IPS-11a (cell line): ENCODE measurements around the gene RNF175.

Experiments
- H3K4me3 ChIP-seq: one replicate; pipeline ENCODE4 v1.5.1; 2013; ENCODE audit warnings: low read depth, low read length, control low read depth

The RNF175 gene

DNA sequence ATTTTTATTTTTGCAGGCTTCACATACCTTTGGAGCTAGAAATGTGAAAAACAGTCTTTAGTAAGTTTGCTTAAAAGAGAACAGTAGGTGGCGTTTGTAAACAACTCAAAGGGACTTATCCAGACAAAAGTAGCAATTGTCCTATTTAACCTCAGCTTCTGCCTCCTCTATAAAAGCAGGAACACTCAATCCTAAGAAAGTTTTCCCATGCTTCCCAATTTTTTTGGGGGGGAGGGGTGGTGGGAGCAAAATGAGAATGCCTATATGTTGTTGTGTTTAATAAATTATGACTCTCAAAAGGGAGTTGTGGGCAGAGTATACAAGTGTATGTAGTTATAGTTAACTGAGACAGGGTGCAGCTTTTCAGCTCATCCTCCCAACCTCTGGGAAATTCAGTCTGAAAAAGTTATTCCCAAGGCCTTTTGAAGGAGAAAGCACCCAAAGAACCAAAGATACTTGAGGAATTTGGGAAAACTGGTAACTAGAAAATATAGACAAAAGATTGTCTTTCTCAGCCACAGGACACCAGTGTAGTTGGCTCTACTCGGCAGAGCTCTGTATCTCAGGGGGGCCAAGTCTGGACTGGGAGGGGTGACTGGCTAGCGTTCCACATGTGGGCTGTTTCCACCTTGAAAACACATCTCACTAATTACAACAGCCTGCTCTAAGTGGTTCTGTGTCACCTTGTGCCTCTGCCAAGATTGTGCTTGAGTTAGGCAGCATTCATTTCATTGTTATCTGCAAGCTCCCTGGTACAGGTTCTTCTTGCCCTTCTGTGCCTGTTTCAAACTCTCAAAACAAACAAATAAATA is 26.3 kb upstream of the RNF175 start:
- H3K4me3 ChIP-seq: peak overlapping the region; percentile 95

DNA sequence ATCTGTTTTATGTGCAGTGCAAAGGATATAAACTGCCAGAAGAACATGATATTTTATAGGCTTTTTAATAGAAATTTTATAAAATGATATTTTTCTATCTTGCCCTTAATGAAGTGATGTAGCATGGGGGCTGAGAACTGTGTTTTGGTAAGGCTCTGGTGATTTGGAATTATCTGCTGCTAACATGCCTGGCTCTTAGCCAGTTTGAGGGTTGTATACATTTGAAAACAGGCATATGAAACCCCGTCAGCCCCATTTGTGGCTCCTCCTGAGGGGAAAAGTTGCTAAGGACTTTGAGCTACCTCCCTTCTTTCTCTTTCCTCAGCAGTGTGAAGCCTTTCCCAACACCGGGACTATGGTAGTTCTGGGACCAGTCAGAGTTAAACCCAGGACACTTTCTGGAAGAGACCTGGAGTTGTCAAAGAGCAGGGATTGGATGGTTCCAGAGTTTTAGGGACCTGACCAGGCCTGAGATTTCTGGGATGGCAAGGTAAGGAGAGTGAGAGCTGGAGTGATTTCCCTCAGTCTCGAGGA is 24.4 kb upstream of the RNF175 start:
- H3K4me3 ChIP-seq: no peak overlapping the region

DNA sequence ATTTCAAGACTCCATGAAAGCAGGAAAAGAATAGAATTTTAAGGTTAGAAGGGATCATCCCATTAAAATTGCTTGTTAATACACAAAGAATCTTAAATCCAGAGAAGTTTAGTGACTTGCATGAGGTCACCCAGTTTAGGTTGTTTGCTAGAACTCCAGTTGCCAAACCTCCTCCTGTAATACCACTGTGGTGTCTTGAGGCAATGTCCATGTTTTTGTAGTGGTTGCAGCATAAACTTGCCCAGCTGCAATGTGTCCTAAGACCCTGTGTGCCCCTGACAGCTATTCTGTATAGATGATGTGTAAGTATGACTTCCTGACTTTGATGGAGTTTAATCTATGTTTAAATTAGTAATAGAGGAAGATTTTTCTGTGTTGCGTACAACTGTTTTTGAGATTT is 22.8 kb upstream of the RNF175 start:
- no peak overlapping the region for H3K4me3 ChIP-seq

DNA sequence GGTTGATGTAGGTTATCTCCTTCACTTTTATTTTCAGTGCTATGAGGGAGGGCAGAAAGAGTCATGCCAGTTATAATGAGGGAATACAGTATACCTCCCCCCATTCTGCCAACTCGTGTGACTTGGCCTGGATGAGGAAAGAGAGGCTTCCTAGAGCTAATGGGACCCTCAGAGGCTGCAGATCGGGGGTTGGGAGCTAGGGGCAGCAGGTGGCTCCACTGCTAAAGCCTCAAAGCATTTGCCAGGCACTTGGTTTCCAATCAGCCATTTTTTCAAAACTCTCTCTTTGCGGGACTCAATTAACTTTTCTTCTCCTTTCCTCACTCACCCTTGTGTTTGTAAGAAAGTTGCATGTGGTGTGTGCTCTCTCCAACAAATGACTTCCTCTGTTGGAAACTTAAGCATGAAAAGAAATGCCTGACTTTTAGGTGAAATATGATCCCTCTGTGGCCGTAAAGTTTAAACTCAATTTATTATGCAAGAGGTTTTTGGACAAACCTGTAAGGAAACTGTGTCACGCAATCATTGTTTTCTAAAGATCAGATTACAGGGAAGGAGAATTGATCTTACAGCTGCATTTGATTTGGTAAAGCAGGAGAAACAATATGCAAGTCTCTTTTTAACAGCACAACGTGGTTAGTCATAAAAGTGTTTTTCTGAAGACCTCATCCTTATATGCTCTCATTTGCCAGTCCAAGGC is 22.0 kb upstream of the RNF175 start:
- no peak overlapping the region for H3K4me3 ChIP-seq

DNA sequence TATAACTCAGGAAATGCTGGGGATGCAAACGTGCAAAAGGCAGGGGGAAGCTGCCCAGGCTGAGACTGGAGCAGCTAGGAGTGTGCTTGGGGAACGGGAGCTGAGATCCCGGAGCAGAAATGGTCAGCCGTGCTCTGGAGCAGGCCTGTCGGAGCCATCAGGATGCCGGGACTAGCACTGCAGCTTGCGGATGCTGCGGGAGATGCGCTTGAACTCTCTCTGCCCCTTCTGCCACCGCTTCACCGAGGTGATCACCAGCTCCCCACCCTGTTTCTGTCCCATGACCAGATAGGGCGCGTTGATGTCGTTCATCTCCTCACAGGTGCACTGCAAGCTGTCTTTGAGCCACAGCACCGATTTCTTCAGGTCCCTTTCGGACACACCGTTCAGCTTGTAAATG is 21.5 kb upstream of the RNF175 start:
- H3K4me3 ChIP-seq: no peak overlapping the region

DNA sequence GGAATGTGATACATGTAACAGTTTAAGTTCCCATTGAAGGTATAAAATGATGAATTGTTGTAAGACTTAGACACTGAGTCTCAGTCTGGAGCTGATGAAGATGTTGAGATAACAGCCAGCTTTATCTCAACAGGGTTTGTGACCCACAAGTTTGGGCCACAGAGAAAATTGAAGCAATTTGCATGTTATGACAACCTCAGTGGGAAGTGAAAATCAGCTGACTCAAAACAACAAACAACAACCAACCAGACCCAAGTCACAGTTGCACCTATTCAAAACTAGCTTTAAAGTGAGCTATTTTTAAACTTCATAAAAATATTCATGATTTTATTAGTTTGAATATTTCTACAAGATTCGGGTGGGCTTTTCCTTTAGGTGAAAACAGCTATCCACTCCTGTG is 21.1 kb upstream of the RNF175 start:
- H3K4me3 ChIP-seq: no peak overlapping the region

DNA sequence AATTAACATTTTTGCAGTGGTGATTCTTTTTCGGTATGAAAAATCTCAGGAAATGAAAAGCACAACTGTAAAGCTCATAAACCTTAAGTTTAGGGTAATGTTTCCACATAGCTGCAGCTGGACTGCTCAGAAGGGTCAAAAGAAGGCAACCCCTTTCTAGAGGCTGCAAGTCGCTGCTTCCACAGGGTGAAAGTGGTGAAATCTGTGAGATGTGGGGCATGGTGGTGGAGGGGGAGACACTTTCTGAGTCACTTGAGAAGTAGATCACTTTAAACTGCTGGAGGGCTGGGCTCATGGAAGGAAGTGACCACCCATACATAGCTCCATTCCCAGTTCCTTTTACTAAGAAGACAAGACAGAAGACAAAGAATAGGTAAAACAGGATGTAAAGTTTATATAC is 20.4 kb upstream of the RNF175 start:
- no peak overlapping the region for H3K4me3 ChIP-seq

DNA sequence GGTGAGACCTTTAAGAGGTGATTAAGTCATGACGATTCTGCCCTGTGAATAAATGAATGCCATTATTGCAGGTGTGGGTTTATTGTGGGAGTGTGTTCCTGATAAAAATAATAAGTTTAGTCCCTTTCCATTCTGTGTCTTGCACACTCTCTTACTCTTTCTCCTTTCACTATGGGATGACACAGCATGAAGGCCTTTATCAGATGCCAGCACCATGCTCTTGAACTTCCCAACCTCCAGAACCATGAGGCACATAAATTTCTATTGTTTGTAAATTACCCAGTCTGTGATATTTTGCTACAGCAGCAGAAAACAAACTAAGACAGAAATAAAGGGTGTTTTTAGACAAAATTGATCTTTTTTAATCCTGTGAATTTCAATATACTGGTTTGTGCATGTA is 18.6 kb upstream of the RNF175 start:
- H3K4me3 ChIP-seq: no peak overlapping the region

DNA sequence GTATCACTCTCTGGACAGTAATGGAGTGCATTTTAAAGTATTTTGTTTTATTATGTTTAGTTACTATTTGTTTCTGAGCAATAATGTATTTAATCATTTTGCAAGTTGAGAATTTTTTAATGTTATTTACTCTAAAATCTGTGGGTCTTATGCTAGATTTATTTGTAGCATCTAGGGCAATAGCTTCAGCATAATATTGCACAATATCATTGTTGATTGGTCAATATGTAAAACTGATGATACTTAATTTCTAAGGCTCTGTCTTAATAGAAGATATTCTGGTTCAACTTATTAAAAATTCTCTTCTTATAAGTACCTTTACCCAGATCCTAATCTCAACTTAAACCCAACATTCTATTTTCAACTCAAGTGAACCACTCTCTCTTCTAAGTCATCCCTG is 17.6 kb upstream of the RNF175 start:
- H3K4me3 ChIP-seq: no peak overlapping the region

DNA sequence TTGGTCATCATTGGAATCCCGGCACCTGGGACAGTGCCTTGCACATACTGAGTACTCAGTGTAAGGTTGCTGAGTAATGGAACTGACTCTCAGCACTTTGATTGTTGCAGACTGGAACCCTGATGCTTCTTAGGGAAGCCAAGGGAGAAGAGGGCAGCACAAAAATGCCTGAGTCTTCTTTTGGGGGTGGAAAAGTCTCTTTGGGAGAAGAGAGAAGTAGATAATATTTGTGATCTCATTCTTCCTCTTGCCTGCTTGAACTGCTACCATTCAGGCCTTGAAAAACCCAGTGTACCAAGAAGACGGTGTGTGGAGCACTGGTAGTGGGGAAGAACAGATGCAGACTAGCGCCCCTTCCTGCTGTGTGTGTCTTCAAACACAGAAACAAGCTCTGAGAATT is 16.8 kb upstream of the RNF175 start:
- H3K4me3 ChIP-seq: no peak overlapping the region

DNA sequence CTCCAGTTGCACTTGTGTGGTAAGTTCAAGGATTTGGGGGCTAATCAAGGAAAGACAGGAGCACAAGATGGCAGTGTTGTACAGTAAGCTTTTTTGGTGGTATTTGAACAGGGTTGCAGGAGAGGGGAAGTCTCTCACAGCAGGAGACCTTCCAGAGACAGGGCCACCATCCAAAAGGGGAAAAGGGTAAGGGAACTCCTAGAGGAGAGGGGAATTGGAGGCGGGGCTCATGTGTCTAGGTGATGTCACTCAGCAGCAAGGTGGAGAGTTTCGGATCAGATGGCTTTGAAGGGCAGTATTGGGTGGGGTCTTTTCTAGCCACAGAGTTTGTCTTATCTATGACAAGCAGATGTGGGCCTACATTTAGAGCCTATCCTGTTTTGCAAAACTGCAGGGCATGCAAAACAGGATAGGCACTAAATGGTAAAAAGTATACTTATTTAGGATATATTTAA is 13.4 kb upstream of the RNF175 start:
- H3K4me3 ChIP-seq: no peak overlapping the region

DNA sequence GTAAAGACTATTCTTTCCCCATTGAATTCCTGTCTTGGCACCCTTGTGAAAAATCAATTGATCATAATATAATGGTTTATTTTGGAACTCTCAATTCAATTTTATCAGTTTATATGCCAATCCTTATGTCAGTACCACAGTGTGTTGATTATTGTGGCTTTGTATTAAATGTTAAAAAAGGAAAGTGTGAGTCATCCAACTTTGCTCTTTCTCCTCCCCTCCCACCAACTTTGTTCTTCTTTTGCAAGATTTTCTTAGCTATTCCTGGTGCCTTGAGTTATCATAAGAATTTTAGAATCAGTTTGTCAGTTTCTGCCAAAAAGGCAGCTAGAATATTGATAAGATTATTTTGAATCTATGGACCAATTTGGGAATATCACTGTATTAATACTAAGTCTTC is 11.2 kb upstream of the RNF175 start:
- no peak overlapping the region for H3K4me3 ChIP-seq

DNA sequence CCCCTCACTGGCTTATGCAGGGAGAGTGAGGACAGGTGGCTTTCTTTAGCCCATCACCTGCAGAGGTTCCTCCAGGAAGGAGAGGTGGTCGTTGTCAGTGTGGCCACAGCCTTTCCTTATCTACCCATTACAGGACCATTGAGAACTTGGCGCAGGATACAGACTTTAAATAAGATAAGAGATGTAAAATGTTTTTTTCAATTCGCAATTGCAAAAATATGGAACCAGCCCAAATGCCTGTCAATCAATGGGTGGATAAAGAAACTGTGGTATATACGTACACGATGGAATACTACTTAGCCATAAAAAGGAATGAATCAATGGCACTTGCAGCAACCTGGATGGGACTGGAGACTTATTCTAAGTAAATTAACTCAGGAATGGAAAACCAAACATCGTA is 6.9 kb upstream of the RNF175 start:
- no peak overlapping the region for H3K4me3 ChIP-seq

DNA sequence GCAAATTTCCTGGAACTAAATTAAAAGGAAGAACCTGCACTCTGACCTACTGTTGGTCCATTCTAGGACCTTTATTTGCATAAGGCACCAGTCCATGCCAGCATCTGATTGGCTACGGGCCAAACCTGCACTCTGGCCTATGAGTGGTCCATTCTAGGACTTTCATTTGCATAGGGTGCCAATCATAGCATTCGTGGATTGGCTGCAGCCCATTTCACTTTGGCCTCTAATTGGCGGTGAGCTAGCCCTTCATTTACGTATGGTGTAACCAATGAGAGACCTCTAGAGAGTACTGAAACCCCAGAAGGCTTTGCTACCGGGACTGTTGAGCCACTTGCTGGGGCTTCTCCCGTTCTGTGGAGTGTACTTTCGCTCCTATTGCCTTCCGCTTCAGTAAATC is 6.1 kb upstream of the RNF175 start:
- H3K4me3 ChIP-seq: no peak overlapping the region

DNA sequence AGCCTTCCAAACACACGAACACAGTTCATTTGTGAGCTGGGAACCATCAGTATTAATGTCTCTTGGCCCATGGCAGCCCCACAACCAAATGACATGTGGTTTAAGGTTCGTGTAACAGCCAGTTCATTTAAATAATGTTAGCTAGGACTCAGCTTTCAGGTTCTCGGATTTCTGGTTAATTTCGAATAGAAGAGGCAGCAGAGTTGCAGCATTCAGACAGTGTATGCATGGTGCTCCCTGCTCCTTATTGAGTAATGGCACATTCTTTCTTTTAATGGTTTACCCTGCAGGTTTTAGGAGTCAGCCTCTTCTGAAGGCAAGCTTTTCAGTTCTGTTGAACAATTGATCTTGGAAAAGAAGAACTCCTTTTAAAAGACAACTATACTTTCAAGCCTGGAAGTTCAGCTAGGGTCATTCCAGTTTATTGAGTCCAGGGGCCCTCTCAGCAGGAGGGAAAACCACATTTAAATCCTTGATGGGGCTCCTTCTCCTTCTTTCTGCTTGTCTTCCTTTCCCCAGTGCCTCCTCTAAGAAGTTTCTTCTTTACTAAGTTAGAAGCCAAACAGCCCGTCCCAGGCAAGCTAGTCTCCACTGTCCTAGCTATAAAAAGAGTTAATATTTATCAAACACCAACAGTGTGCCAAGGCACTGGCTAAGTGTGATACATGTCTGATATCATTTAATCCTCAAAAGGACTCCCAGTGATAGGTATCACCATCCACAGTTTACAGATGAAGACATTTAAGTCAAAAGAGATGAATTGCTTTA is 5.0 kb upstream of the RNF175 start:
- H3K4me3 ChIP-seq: no peak overlapping the region

DNA sequence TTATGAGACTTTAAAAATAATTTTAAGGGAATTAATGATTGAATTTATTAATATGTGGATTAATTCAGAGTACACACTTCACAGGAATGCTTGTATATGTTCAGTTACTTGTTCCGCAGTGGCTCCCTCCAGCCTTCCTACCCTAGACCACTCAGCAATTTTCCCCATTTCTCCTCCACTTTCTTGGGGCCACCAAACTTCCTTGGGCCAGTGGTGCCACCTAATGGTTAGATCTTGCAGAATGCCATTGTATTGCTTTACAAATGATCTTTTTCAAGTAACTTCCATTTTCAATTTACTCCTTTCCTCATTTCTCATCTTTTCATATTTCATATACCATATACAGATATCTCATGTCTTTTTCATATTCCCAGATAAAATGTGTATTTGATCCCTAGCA is 3.6 kb upstream of the RNF175 start:
- H3K4me3 ChIP-seq: no peak overlapping the region

DNA sequence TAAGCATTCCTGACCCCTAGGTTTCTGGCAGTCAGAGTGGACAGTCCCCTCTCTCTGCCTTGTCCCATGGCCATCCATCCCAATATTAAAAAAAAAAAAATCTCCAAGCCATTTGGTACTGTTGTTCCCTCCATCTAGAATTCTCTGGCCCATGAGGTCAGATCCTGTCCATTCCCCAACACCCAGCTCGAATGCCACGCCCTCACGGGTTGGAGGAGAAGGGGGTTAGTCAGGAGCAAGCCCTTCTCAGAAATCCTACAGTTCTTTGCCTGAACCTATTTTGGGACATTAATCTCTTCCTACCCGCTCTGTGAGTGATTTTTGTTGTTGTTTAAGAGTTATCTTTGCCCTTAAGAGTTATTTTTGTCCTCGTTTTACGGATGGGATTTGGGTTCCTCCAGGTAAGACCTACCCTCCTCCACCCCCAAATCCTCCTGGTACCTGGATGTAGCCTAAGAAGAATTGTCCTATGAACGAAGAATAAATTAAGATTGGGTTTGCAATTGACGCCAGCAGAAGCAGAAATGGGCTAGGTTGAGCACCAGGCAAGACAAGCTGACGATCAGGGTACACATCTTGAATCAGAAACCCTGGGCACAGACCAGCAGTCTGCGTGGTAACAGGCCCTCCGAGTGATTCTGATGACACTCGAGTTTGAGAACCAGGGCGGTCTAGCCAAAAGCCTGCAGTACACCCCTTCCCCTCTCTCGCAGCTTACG is 977 bp downstream of the RNF175 start:
- peak overlapping the region; percentile 75 for H3K4me3 ChIP-seq

DNA sequence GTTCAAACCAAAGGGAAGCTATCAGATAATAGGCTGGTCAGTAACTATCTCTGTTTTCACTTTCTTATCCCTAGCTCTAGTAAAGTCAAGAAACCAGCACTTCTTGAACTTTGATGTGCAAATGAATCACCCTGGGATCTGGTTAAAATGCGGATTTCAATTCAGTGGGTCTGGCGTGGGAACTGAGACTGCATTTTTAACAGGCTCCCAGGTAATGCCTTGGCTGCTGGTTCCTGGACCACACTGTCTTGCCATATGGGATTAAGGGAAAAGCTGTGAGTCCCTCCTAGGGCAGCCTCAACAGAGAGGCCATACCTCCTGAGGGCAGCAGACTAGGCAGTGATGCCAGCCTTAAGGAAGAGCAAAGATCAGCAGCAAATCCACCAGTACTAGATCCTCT is 1.7 kb downstream of the RNF175 start:
- no peak overlapping the region for H3K4me3 ChIP-seq

DNA sequence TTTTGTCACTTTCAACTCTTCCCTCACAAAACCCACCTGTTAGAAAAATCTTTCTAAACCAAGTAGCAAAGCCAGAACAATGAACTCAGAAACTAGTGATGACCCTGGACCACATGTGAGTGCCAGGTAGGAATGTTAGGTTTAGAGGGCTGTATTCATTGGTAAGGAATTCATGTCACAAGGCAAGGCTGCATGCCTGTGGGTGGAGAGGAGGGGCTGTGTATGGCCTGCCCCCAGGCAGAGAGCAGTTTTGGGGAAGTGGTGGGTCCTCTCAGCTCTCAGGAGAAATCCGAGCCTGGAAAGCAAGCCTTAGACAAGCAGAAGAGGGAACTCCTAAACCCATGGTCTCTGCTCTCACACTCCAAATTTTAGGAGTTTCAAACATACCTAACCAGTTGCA is 2.4 kb downstream of the RNF175 start:
- no peak overlapping the region for H3K4me3 ChIP-seq

DNA sequence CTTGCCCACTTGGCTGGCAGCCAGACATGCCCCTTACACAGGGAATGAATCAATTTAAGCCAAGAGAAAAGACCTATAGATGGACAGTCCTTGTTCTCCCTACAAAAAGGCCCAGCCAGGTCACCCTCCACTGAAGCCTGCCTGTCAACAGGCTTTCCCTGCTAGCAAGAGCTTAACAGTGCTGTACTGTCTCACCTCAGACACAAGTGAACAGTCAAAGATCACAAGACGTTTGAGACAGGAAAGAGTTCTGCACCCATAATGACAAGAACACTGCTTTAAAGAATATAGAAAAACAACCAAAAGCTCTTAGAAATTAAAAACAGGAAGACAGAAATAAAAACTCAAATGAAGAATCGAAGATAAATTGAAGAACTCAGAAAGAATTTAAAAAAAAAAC is 4.6 kb downstream of the RNF175 start:
- no peak overlapping the region for H3K4me3 ChIP-seq
